MCF 10A (cell line): ENCODE measurements around the gene CATSPERD. TPM values are rescaled to one million over a fixed set of nuclear protein-coding genes. Genes with fewer than 3 reads are reported as not detected.

Experiments used
- BruUV-seq: library from RNA; stranded (reverse); fragments of 400-500 nt; replicated peaks from 2 replicates; lab custom pipeline; 2021; lab: Mats Ljungman, UMichigan
- CTCF ChIA-PET: fragments of 300-600 bp; sonication (Branson Sonifier 250); formaldehyde crosslinking; extraction: SDS; loops from one replicate; lab custom pipeline; 2021; ENCODE audit warnings: antibody characterized with exemption, inconsistent platforms; lab: Yijun Ruan, JAX
- POLR2A ChIA-PET: fragments of 300-600, 350-650 bp; sonication (Branson Sonifier 250); formaldehyde crosslinking; extraction: SDS; loops from one replicate; lab custom pipeline; 2020; ENCODE audit warnings: antibody characterized with exemption, inconsistent platforms; lab: Yijun Ruan, JAX
- DNase-seq: peaks from one replicate; pipeline ENCODE4 v3.0.0-alpha.2; 2018; ENCODE audit not compliant: unreplicated experiment
- H3K27ac Mint-ChIP-seq: one replicate; pipeline ENCODE4 v1.8.0; 2022; ENCODE audit warnings: mild to moderate bottlenecking, low read depth, mixed read lengths; ENCODE audit not compliant: unreplicated experiment
- H3K27me3 Mint-ChIP-seq: one replicate; pipeline ENCODE4 v1.8.0; 2022; ENCODE audit warnings: mixed read lengths; ENCODE audit not compliant: insufficient read depth, unreplicated experiment
- H3K36me3 Mint-ChIP-seq: one replicate; pipeline ENCODE4 v1.8.0; 2022; ENCODE audit warnings: mild to moderate bottlenecking, moderate library complexity, mixed read lengths; ENCODE audit not compliant: insufficient read depth, unreplicated experiment
- H3K4me1 Mint-ChIP-seq: one replicate; pipeline ENCODE4 v1.8.0; 2022; ENCODE audit warnings: mixed read lengths; ENCODE audit not compliant: insufficient read depth, unreplicated experiment
- H3K4me3 Mint-ChIP-seq: one replicate; pipeline ENCODE4 v1.8.0; 2022; ENCODE audit warnings: mild to moderate bottlenecking, moderate library complexity, mixed read lengths; ENCODE audit not compliant: unreplicated experiment
- H3K9me3 Mint-ChIP-seq: one replicate; pipeline ENCODE4 v1.8.0; 2022; ENCODE audit warnings: mixed read lengths; ENCODE audit not compliant: unreplicated experiment
- intact Hi-C: fragments of 100-400 bp; cut with micrococcal nuclease; formaldehyde crosslinking; loops from 2 replicates; pipeline ENCODE4 v1.14.1; 2022
- total RNA-seq: library from RNA; stranded (reverse); gene quantifications from 2 replicates; pipeline ENCODE4 v1.2.3, GENCODE V29; 2022
- TF ChIP-seq, protein P1 (sequence below): fragments of 200-600 bp; IDR thresholded peaks from one replicate; pipeline ENCODE4 v1.8.0; 2022; ENCODE audit warnings: antibody characterized with exemption, mild to moderate bottlenecking; ENCODE audit not compliant: unreplicated experiment

CATSPERD gene
- total RNA-seq, 1 experiment from 2014 or later: not detected

DNA sequence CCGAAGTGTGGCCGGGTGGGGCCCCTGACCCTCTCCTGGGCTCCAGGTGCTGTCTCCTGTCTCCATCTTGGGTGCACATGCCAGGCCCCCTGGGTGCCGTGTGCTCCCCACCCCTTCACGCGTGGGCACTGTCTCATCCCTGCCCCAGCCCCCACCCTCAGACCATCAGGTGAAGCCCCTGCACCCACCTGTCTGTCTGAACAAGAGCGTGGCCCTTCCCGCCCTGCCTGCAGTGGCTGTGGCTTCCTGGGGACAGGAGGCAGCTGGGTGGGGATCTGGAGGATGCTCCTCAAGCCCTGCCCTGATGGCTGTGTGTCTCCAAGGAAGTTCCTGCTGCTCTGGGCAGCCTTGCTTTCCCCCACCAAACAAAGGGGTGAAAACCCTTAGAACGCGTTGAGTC is 61.9 kb downstream of the CATSPERD start:
- intact Hi-C loops: no loop called here
- BruUV-seq: no TSS peak
- TF ChIP-seq, protein P1, sequence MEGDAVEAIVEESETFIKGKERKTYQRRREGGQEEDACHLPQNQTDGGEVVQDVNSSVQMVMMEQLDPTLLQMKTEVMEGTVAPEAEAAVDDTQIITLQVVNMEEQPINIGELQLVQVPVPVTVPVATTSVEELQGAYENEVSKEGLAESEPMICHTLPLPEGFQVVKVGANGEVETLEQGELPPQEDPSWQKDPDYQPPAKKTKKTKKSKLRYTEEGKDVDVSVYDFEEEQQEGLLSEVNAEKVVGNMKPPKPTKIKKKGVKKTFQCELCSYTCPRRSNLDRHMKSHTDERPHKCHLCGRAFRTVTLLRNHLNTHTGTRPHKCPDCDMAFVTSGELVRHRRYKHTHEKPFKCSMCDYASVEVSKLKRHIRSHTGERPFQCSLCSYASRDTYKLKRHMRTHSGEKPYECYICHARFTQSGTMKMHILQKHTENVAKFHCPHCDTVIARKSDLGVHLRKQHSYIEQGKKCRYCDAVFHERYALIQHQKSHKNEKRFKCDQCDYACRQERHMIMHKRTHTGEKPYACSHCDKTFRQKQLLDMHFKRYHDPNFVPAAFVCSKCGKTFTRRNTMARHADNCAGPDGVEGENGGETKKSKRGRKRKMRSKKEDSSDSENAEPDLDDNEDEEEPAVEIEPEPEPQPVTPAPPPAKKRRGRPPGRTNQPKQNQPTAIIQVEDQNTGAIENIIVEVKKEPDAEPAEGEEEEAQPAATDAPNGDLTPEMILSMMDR: no peak
- Mint-ChIP-seq H3K9me3 (no peaks in the 10 kb centered on the region), H3K4me1 (no peaks in the 10 kb centered on the region), H3K36me3 (peaks cover 35% of the 10 kb centered on the region), H3K27me3 (no peaks in the 10 kb centered on the region), H3K27ac (no peak overlapping the region), H3K4me3 (no peak overlapping the region)
- CTCF ChIA-PET: interaction anchor here (1.2 to 1.3 kb wide), 2 partner anchors 11 to 22 kb away, joined by 3 to 4 read pairs; no protein-coding TSS in a partner anchor
- no peak for DNase-seq
- POLR2A ChIA-PET: interaction anchor here (0.5 to 1.3 kb wide), 4 partner anchors 12 to 122 kb away, joined by 3 to 12 read pairs (median 3); no protein-coding TSS in a partner anchor

DNA sequence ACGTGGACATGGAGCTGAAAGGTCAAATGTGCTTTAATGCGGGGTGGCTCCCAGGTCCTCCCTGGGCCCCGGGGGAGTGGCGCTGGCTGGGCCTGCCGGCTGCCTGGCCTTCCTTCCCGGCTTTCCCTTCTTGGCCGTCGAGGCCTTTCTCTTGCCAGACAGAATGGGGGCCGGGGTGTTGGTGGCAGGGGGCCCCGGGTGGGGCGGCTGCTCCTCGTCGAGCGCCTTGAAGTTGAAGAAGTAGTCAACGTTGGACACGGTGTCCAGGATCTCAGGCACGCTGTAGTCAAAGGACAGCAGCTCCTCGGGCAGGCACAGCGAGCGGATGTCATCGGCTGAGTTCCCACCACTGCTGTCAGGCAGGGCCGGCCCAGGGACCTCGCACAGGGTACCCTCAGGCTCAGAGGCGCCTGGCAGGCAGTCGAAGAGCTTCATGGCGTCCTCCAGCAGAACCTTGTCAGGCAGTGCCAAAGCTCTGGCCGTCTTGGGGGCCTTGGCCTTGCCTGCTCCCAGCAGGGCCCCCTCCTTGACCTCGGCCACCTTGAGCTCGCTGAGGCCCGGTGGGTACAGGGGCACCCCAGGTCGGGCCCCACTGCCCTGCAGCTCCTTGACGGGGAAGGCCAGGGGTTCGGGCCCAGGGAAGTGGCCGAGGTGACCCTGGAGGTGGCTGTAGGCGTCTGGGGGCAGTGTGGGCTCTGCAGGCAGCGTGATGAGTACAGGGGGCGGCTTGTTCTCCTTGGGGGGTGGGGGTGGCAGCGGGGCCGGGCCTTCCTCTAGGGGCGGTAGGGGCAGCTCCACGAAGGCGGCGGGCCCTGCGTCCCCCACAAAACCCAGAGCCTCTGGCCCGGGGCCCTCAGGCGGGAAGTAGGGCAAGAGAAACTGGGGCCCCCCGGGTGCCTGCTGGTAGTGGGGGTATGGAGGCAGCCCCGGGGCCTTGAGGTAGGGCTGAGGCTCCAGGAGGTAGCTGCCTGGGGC is 62.8 kb downstream of the CATSPERD start:
- BruUV-seq: no TSS peak
- peaks cover 38% of the 10 kb centered on the region for H3K36me3 Mint-ChIP-seq
- intact Hi-C loops: no loop called here
- ChIA-PET POLR2A (interaction anchor here (0.5 to 1.3 kb wide), 3 partner anchors 21 to 121 kb away, joined by 3 to 12 read pairs (median 3); no protein-coding TSS in a partner anchor), CTCF (interaction anchor here (0.5 to 1.3 kb wide), 4 partner anchors 21 to 96 kb away, joined by 3 to 4 read pairs (median 3); no protein-coding TSS in a partner anchor)
- DNase-seq: no peak
- TF ChIP-seq, protein P1: no peak
- H3K9me3 Mint-ChIP-seq: no peaks in the 10 kb centered on the region
- no peaks in the 10 kb centered on the region for H3K4me1 Mint-ChIP-seq
- H3K4me3 Mint-ChIP-seq: no peak overlapping the region
- H3K27ac Mint-ChIP-seq: no peak overlapping the region
- no peaks in the 10 kb centered on the region for H3K27me3 Mint-ChIP-seq

DNA sequence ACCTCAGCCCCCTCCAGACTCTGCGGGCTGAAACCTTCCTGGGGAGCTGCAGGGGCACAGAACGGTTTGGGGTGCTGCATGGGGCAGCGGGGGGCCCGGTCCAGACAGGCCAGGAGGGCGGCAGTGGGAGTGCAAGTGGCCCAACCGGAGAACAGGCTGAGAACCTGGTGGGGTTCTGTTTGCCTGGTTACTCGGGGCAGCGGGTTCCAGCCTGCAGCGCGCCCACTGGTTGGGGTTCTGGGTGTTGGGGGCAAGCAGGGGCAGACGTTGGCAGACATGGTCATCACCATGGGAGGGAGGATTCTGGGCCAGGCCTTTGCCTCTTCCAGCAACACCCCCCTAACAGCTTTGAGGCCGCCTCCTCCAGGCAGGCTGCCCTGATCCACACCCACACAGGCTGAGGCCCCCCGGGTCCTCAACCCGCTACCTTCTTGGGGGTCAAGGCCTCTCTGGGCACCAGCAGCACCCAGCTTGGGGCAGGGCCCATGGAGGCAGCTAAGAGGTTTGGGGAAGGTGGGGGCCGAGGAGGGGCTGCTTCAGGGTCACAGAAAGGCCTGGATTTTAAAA is 64.2 kb downstream of the CATSPERD start, which contains the start of gene PRR22:
PRR22 (minus strand) TSS at position 166 of the 567 bp plus-strand sequence; CDS start at position 80, 86 bp downstream.
- no peak within 1 kb of the TSS for H3K4me3 Mint-ChIP-seq
- H3K27me3 Mint-ChIP-seq: no peaks in the 10 kb centered on the region
- intact Hi-C loops: no loop called here
- H3K36me3 Mint-ChIP-seq: peaks cover 51% of the 10 kb centered on the region
- TF ChIP-seq, protein P1: no peak
- H3K27ac Mint-ChIP-seq: no peak within 1 kb of the TSS
- ChIA-PET POLR2A (interaction anchor here (0.6 kb wide), 1 partner anchor 38 kb away, joined by 3 read pairs; no protein-coding TSS in a partner anchor), CTCF (no interaction called here)
- no TSS peak for BruUV-seq
- no peak for DNase-seq
- H3K4me1 Mint-ChIP-seq: peaks cover 4% of the 10 kb centered on the region
- H3K9me3 Mint-ChIP-seq: no peaks in the 10 kb centered on the region

DNA sequence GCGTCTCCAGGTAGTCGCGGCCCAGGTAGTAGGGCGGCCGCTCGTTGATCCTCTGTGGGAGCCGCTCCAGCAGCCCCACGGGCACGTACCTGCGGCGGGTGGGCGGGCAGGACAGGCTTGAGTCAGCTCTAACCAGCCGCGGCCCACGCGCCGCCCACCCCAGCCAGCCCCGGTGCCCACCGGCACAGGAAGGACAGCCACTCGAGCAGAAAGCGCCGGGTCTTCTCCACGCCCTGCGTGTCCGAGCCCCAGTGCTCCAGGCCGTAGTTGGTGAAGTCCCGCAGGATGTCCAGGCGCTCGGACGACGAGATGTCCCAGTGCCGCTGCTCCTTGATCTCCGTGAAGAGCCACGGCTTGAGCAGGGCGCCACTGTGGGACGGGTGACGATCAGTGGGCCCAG is 65.0 kb downstream of the CATSPERD start:
- Mint-ChIP-seq H3K4me3 (no peak overlapping the region), H3K4me1 (peaks cover 10% of the 10 kb centered on the region), H3K27ac (no peak overlapping the region), H3K36me3 (peaks cover 58% of the 10 kb centered on the region), H3K9me3 (no peaks in the 10 kb centered on the region), H3K27me3 (no peaks in the 10 kb centered on the region)
- BruUV-seq: no TSS peak
- DNase-seq: no peak
- ChIA-PET CTCF (no interaction called here), POLR2A (no interaction called here)
- intact Hi-C loops: no loop called here
- TF ChIP-seq, protein P1: no peak
